HCT116 (cell line): ENCODE measurements around the gene IMPA2.

Experiments used
- EZH2 ChIP-seq: fragments of 200-600 bp; sonication (generic); IDR thresholded peaks from 2 replicates; pipeline ENCODE4 v1.6.1; 2017; ENCODE audit warnings: antibody characterized with exemption, mixed run types
- JUND ChIP-seq: IDR thresholded peaks from 2 replicates; pipeline ENCODE4 v1.6.1; 2012
- POLR2A ChIP-seq: IDR thresholded peaks from 2 replicates; pipeline ENCODE4 v1.7.0; 2011; ENCODE audit warnings: borderline replicate concordance; ENCODE audit not compliant: insufficient read depth, insufficient read length; ENCODE audit errors: extremely low read depth
- POLR2AphosphoS5 ChIP-seq: IDR thresholded peaks from 2 replicates; pipeline ENCODE4 v1.6.1; 2011; ENCODE audit warnings: mild to moderate bottlenecking, low read depth, low read length, moderate library complexity
- SRF ChIP-seq: IDR thresholded peaks from 2 replicates; pipeline ENCODE4 v1.6.1; 2012; ENCODE audit warnings: low read depth
- TF ChIP-seq, protein P1 (sequence below), 3 experiments: fragments of 200-600 bp in 1 of 3; sonication (generic) in 1 of 3; IDR thresholded peaks in 2 of 3; conservative IDR thresholded peaks in 1 of 3; 2 replicates each; pipeline ENCODE4 v1.5.1; 2012 to 2017; ENCODE audit warnings: low read depth in 2 of 3, low read length in 2 of 3, antibody characterized with exemption in 1 of 3, borderline replicate concordance in 1 of 3, control low read depth in 1 of 3, mild to moderate bottlenecking in 1 of 3, mixed read lengths in 1 of 3, mixed run types in 1 of 3, moderate library complexity in 1 of 3; ENCODE audit not compliant: insufficient read depth in 1 of 3
- TF ChIP-seq, protein P2 (sequence below): IDR thresholded peaks from 2 replicates; pipeline ENCODE4 v1.6.1; 2012

DNA sequence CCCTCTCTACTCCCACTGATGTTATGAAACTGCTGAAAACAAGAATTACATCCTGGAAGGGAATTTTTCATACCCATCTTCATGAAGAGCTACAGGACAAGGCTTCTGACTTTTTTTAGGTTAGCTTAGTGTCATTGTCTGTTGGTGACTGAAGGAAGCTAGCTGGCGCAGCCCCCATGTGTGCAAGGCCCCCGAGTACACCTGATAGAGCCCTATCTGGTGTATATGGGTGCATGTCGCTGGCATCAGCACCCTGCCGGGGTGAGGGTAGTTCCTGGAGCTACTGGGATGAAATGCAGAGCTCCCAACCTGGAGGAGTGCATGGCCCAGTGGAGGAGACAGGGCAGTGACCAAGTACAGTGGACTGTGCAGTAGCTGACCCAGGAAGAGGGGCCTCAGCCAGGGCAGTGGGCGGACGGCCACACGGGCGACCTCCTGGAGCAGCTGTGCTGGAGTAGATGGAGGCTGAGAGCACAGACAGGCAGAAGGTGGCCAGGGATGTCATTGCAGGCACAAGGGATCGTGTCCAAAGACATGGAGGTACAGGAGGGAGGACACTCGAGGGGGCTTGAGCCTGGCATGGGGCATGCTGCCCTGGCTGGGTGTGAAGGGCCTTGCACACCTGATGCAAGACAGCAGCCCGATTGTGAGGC, 12.1 kb downstream of the IMPA2 start:
- no peak for TF ChIP-seq EZH2
- TF ChIP-seq, protein P1, sequence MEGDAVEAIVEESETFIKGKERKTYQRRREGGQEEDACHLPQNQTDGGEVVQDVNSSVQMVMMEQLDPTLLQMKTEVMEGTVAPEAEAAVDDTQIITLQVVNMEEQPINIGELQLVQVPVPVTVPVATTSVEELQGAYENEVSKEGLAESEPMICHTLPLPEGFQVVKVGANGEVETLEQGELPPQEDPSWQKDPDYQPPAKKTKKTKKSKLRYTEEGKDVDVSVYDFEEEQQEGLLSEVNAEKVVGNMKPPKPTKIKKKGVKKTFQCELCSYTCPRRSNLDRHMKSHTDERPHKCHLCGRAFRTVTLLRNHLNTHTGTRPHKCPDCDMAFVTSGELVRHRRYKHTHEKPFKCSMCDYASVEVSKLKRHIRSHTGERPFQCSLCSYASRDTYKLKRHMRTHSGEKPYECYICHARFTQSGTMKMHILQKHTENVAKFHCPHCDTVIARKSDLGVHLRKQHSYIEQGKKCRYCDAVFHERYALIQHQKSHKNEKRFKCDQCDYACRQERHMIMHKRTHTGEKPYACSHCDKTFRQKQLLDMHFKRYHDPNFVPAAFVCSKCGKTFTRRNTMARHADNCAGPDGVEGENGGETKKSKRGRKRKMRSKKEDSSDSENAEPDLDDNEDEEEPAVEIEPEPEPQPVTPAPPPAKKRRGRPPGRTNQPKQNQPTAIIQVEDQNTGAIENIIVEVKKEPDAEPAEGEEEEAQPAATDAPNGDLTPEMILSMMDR (IDR thresholded peaks at IDR 0.05 in 2 of 3, conservative IDR thresholded peaks at IDR 0.05 in 1 of 3; ENCODE audit: borderline replicate concordance in 1 of 3, insufficient read depth in 1 of 3, low read depth in 2 of 3, low read length in 2 of 3) = no peak
- TF ChIP-seq, protein P2, sequence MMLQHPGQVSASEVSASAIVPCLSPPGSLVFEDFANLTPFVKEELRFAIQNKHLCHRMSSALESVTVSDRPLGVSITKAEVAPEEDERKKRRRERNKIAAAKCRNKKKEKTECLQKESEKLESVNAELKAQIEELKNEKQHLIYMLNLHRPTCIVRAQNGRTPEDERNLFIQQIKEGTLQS = no peak
- no peak for TF ChIP-seq POLR2A
- TF ChIP-seq JUND = no peak
- TF ChIP-seq SRF = no peak
- TF ChIP-seq POLR2AphosphoS5 = no peak
